Subcutaneous adipose tissue (tissue), 4 donors: ENCODE data around the gene KIF1A. TPM values are rescaled to one million over a fixed set of nuclear protein-coding genes. Genes with fewer than 3 reads are reported as not detected.

Source experiments
- CTCF ChIP-seq: fragments of 450-650 bp; IDR thresholded peaks from one replicate; pipeline ENCODE4 v1.5.1; 2016; ENCODE audit warnings: low read depth, mild to moderate bottlenecking, control low read depth, antibody characterized with exemption, moderate library complexity
- total RNA-seq, 4 donors: library from RNA; depleted of rRNA; stranded (reverse); fragments of >200 nt; gene quantifications; one replicate each; pipeline ENCODE4 v1.1.0, GENCODE V29; 2016

The KIF1A gene
- total RNA-seq, 4 donors from 2014 or later: not detected

- TF ChIP-seq CTCF: no peak
Measured at GRCh38 chr2:240795454-240795853, 24.6 kb downstream of the KIF1A start.

- no peak for TF ChIP-seq CTCF
Measured at GRCh38 chr2:240794178-240794721, 25.8 kb downstream of the KIF1A start.

GRCh38 chr2:240793313-240794177 lies 26.5 kb downstream of the KIF1A start:
- TF ChIP-seq CTCF: no peak

- TF ChIP-seq CTCF: no peak
Measured at GRCh38 chr2:240792629-240793312, 27.2 kb downstream of the KIF1A start.

GRCh38 chr2:240791821-240792628 lies 28.0 kb downstream of the KIF1A start:
- no peak for TF ChIP-seq CTCF

- TF ChIP-seq CTCF: no peak
Measured at GRCh38 chr2:240791221-240791800, 28.7 kb downstream of the KIF1A start.
